PFSK-1 (cell line): ENCODE measurements around the gene ADTRP.

Experiments
- FOXP2 ChIP-seq: optimal IDR thresholded peaks from 2 replicates; pipeline ENCODE3; 2011; ENCODE audit warnings: borderline replicate concordance, control low read depth, inconsistent platforms; ENCODE audit not compliant: insufficient read depth; ENCODE audit errors: extremely low read length, extremely low read depth
- POLR2AphosphoS5 ChIP-seq: IDR thresholded peaks from 2 replicates; pipeline ENCODE4 v1.6.1; 2012; ENCODE audit warnings: low read depth, mild to moderate bottlenecking, control low read depth, low read length, moderate library complexity
- REST ChIP-seq, 2 experiments: IDR thresholded peaks; 2 replicates each; pipeline versions ENCODE4 v1.6.1 to v1.8.0; 2011 to 2012; ENCODE audit warnings: low read depth in 2 of 2, low read length in 2 of 2, control low read depth in 1 of 2, inconsistent platforms in 1 of 2, mild to moderate bottlenecking in 1 of 2, moderate library complexity in 1 of 2; ENCODE audit not compliant: insufficient read depth in 1 of 2
- SIN3A ChIP-seq: IDR thresholded peaks from 2 replicates; pipeline ENCODE4 v1.6.1; 2012; ENCODE audit warnings: mild to moderate bottlenecking, low read length, moderate library complexity, borderline replicate concordance; ENCODE audit not compliant: insufficient read depth
- TAF1 ChIP-seq: IDR thresholded peaks from 2 replicates; pipeline ENCODE4 v1.6.1; 2012; ENCODE audit warnings: low read length, control low read depth, borderline replicate concordance; ENCODE audit not compliant: insufficient read depth

GRCh38 chr6:11669696-11670095, 108.9 kb downstream of the ADTRP start:
- TF ChIP-seq POLR2AphosphoS5, result no peak
- no peak for TF ChIP-seq SIN3A
- no peak for TF ChIP-seq TAF1
- TF ChIP-seq REST (IDR thresholded peaks at IDR 0.05; ENCODE audit: insufficient read depth in 1 of 2, low read depth in 2 of 2, low read length in 2 of 2), result no peak
- no peak for TF ChIP-seq FOXP2
